Measurements from ENCODE around the gene FUT6.

- no peak for TF ChIP-seq MAX (IDR thresholded peaks at IDR 0.05)
- TF ChIP-seq RAD21 (IDR thresholded peaks at IDR 0.05; ENCODE audit: low read depth): no peak
- TF ChIP-seq YY1 (IDR thresholded peaks at IDR 0.05; ENCODE audit: low read depth): no peak
- TF ChIP-seq TCF12 (IDR thresholded peaks at IDR 0.05; ENCODE audit: low read depth): no peak
- no peak for TF ChIP-seq CEBPB (IDR thresholded peaks at IDR 0.05)
- no peak for TF ChIP-seq CREB1 (IDR thresholded peaks at IDR 0.05; ENCODE audit: low read depth)
- no peak for TF ChIP-seq EGR1 (IDR thresholded peaks at IDR 0.05)
- no peak for TF ChIP-seq ZBTB7A (IDR thresholded peaks at IDR 0.05; ENCODE audit: low read depth)
- no peak for TF ChIP-seq FOXM1 (IDR thresholded peaks at IDR 0.05; ENCODE audit: borderline replicate concordance, low read depth)
- no peak for TF ChIP-seq EP300 (IDR thresholded peaks at IDR 0.05; ENCODE audit: borderline replicate concordance)
- TF ChIP-seq TAF1 (IDR thresholded peaks at IDR 0.05; ENCODE audit: low read depth): no peak
Measured at GRCh38 chr19:5831159-5831558, 8.3 kb downstream of the FUT6 start.
